ENCODE data around the gene SINHCAF.

- TF ChIP-seq ATF3 (IDR thresholded peaks at IDR 0.05) (no peak), ATF3 (CRISPR knock-in tag; conservative IDR thresholded peaks at IDR 0.05) (no peak), CHD2 (IDR thresholded peaks at IDR 0.05; ENCODE audit: low read depth, low read length) (no peak), MED1 (CRISPR knock-in tag; IDR thresholded peaks at IDR 0.05; ENCODE audit: borderline replicate concordance) (no peak), U2AF2 (optimal IDR thresholded peaks at IDR 0.05; ENCODE audit: low read depth, low read length) (no peak), E2F3 (CRISPR knock-in tag; IDR thresholded peaks at IDR 0.05) (no peak), CTCF (IDR thresholded peaks at IDR 0.05 in 2 of 3, conservative IDR thresholded peaks at IDR 0.05 in 1 of 3; ENCODE audit: insufficient read depth in 2 of 3, low read depth in 1 of 3, low read length in 3 of 3) (peak in 1 of 3 experiments; percentile 9; a peak in 1 of 6 replicates)
Observed at GRCh38 chr12:31250179-31250578, 75.8 kb downstream of the SINHCAF start.

Measured in K562 (cell line).